ENCODE data around the gene PSMA3. TPM values are rescaled to one million over a fixed set of nuclear protein-coding genes. Genes with fewer than 3 reads are reported as not detected.
A peak's percentile ranks its signal among the peaks of the same experiment; 100 is the strongest.

PSMA3 gene
- total and polyA plus RNA-seq, 9 of the 15 experiments (the other 6 are each of a cell fraction or from before 2014, with no cell fraction given), result 129 to 786 (median 319) TPM

DNA sequence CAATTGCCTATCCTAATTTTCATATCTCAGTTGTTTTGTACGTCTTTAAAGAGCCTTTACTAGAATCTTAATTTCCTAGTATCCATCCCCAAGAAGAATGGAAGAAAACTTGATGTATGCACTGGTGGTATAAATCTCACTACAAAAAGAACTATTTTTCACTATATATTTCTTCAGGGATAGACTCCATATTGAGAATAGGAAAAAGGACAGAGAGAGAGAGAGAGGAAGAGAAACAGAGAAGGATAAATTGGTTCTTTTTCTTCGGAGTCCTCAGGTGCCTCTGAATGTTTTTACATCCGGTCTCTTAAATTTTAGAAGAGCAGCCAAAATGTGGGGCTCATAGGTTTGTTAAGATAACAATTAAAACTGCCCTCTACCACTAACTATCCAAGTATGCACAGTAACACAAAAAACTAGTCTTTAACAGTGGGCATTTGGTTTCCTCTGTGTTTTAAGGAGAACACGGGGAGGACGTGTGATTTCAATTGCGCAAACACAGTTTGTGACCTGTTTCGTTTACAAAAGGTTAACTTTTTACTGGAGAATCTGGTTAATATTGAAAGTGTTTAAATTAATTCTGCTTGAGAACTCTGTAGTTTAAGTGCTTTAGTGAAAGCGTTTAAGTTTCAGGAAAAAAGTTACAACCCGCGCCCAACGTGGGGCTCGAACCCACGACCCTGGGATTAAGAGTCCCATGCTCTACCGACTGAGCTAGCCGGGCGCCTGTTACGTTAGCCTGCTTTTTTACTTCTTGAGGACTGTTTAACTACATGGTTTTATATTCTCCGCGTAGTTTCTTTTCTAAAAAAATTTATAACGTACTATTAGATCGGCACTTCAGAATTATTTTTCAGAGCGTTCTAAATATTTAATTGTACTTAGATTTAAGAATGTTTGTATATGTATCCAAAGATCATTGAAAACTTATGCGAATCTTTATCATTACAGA is 5.1 kb upstream of the PSMA3 start (continued):
- no peak for TF ChIP-seq FOXA3 (CRISPR knock-in tag; conservative IDR thresholded peaks at IDR 0.05 in 1 of 2, IDR thresholded peaks at IDR 0.05 in 1 of 2)
- no peak for TF ChIP-seq NCOA1 (IDR thresholded peaks at IDR 0.05; ENCODE audit: low read depth)
- no peak for TF ChIP-seq ARHGAP35 (IDR thresholded peaks at IDR 0.05; ENCODE audit: partially characterized antibody)
- no peak for TF ChIP-seq SOX6 (IDR thresholded peaks at IDR 0.05)
- no peak for TF ChIP-seq SP2 (IDR thresholded peaks at IDR 0.05; ENCODE audit: extremely low read depth, low read depth, low read length, poor library complexity, severe bottlenecking)
- TF ChIP-seq RBM17 (IDR thresholded peaks at IDR 0.05; ENCODE audit: borderline replicate concordance, low read depth, low read length), result no peak
- TF ChIP-seq ZNF695 (CRISPR knock-in tag; IDR thresholded peaks at IDR 0.05), result no peak
- no peak for TF ChIP-seq MIER1 (IDR thresholded peaks at IDR 0.05; ENCODE audit: low read depth)
- no peak for TF ChIP-seq CBX5 (IDR thresholded peaks at IDR 0.05; ENCODE audit: borderline replicate concordance, low read depth)
- no peak for TF ChIP-seq ZNF24 (IDR thresholded peaks at IDR 0.05)
- no peak for TF ChIP-seq CAMTA2 (CRISPR knock-in tag; conservative IDR thresholded peaks at IDR 0.05)
- TF ChIP-seq ZNF699 (CRISPR knock-in tag; IDR thresholded peaks at IDR 0.05; ENCODE audit: insufficient replicate concordance), result no peak
- TF ChIP-seq CBFA2T3 (IDR thresholded peaks at IDR 0.05), result no peak
- TF ChIP-seq, protein P1, sequence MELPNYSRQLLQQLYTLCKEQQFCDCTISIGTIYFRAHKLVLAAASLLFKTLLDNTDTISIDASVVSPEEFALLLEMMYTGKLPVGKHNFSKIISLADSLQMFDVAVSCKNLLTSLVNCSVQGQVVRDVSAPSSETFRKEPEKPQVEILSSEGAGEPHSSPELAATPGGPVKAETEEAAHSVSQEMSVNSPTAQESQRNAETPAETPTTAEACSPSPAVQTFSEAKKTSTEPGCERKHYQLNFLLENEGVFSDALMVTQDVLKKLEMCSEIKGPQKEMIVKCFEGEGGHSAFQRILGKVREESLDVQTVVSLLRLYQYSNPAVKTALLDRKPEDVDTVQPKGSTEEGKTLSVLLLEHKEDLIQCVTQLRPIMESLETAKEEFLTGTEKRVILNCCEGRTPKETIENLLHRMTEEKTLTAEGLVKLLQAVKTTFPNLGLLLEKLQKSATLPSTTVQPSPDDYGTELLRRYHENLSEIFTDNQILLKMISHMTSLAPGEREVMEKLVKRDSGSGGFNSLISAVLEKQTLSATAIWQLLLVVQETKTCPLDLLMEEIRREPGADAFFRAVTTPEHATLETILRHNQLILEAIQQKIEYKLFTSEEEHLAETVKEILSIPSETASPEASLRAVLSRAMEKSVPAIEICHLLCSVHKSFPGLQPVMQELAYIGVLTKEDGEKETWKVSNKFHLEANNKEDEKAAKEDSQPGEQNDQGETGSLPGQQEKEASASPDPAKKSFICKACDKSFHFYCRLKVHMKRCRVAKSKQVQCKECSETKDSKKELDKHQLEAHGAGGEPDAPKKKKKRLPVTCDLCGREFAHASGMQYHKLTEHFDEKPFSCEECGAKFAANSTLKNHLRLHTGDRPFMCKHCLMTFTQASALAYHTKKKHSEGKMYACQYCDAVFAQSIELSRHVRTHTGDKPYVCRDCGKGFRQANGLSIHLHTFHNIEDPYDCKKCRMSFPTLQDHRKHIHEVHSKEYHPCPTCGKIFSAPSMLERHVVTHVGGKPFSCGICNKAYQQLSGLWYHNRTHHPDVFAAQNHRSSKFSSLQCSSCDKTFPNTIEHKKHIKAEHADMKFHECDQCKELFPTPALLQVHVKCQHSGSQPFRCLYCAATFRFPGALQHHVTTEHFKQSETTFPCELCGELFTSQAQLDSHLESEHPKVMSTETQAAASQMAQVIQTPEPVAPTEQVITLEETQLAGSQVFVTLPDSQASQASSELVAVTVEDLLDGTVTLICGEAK (IDR thresholded peaks at IDR 0.05), result peak; percentile 75
- TF ChIP-seq, protein P1 (CRISPR knock-in tag; IDR thresholded peaks at IDR 0.05), result no peak
- no peak for TF ChIP-seq ZNF41 (CRISPR knock-in tag; conservative IDR thresholded peaks at IDR 0.05)
- no peak for TF ChIP-seq TEAD1 (CRISPR knock-in tag; IDR thresholded peaks at IDR 0.05)
- TF ChIP-seq ARNT (IDR thresholded peaks at IDR 0.05), result no peak
- TF ChIP-seq ZNF766 (CRISPR knock-in tag; conservative IDR thresholded peaks at IDR 0.05), result 0 out of 2 replicates have a peak, but pooled peaks have one; percentile 3
- TF ChIP-seq, protein P2, sequence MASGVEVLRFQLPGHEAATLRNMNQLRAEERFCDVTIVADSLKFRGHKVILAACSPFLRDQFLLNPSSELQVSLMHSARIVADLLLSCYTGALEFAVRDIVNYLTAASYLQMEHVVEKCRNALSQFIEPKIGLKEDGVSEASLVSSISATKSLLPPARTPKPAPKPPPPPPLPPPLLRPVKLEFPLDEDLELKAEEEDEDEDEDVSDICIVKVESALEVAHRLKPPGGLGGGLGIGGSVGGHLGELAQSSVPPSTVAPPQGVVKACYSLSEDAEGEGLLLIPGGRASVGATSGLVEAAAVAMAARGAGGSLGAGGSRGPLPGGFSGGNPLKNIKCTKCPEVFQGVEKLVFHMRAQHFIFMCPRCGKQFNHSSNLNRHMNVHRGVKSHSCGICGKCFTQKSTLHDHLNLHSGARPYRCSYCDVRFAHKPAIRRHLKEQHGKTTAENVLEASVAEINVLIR (CRISPR knock-in tag; IDR thresholded peaks at IDR 0.05), result no peak

All from K562 (cell line).